ENCODE data around the gene STXBP6.
"Not testable (repeated sequence)": the region's sequence is repeated elsewhere in the genome, so short reads cannot be mapped to it uniquely, and the experiment has no call there.

Gene STXBP6

GRCh38 chr14:24806061-24806678 lies 243.8 kb downstream of the STXBP6 start:
- peaks cover 21% of the 10 kb centered on the region for H3K27me3 Mint-ChIP-seq
- DNase-seq (peak; percentile 27 to 32), ATAC-seq (no peak)
- H3K4me3 Mint-ChIP-seq, result no peak overlapping the region
- no peaks in the 10 kb centered on the region for H3K4me1 Mint-ChIP-seq
- no peak overlapping the region for H3K27ac Mint-ChIP-seq
- no peaks in the 10 kb centered on the region for H3K9me3 Mint-ChIP-seq

DNA sequence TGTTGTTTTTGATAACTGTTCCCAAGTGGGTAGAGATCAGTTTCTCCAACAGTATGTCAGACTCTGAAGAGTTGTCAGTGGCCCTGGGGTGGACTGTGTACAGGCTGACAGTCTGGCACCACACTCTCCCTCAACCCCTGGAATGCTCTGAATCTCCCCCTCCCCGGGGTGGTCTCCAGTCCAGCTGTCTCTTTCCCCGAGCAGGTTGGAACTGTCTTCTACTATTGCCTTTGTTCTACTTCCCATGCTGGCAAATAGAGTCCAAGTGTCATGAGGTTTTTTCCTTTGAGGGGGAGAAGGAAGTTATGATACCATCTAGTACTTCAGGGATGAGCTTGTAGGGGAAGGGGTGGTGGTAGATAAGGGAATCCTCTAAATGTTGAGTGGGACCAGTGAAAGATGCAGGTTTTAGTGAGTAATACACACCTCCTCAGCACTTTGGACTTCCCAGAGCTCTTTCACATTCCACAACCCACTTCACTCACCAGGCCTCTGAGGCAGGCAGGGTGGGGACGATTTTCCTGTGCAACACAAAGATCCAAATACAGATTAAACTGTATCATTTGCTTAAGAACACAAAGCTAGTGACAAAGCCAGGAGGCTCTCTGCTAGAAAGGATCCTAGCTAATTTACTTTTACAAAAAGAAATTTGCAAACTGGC lies 245.3 kb downstream of the STXBP6 start:
- Mint-ChIP-seq H3K4me1 (no peaks in the 10 kb centered on the region), H3K4me3 (no peak overlapping the region), H3K27ac (no peak overlapping the region), H3K27me3 (peaks cover 26% of the 10 kb centered on the region), H3K9me3 (no peaks in the 10 kb centered on the region)
- DNase-seq, result no peak
- ATAC-seq, result peak; percentile 40

DNA sequence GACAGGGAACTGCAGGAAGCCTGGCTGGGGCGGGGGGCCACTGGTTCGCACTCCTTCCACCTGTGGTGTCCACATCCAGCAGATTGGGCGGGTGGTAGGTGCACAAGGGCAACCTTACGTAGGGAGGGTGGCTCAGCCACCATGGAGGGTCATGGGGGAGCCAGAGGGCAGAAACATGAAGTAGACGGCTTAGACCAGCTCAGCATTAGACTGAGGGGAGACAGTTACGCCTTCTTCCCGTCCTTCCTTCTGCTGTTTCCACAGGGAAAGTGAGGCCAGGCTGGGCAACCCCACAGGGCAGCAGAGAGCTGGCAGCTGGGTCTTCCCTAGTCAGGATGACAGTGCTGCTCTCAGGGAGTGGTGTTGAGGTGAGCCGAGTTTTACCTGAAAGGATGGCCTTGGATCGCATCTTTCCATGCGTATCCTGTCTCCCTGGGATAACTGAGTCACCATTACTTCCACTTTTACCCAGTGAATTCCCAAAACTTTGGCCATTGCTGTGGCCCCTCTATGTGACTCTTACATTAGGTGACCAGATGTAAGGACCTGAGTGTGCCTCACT lies 245.9 kb downstream of the STXBP6 start:
- no peak for DNase-seq
- H3K9me3 Mint-ChIP-seq, result no peaks in the 10 kb centered on the region
- H3K4me3 Mint-ChIP-seq, result no peak overlapping the region
- peaks cover 23% of the 10 kb centered on the region for H3K27me3 Mint-ChIP-seq
- H3K27ac Mint-ChIP-seq, result no peak overlapping the region
- no peak for ATAC-seq
- peaks cover 4% of the 10 kb centered on the region for H3K4me1 Mint-ChIP-seq

GRCh38 chr14:24803426-24803825 lies 246.5 kb downstream of the STXBP6 start:
- H3K4me1 Mint-ChIP-seq, H3K27ac Mint-ChIP-seq, H3K9me3 Mint-ChIP-seq, ATAC-seq, DNase-seq, H3K4me3 Mint-ChIP-seq: not testable (repeated sequence)
- peaks cover 17% of the 10 kb centered on the region for H3K27me3 Mint-ChIP-seq

GRCh38 chr14:24802236-24802635 lies 247.7 kb downstream of the STXBP6 start:
- Mint-ChIP-seq H3K9me3 (peaks cover 0 to 3% of the 10 kb centered on the region in 2 donors), H3K4me3 (no peak overlapping the region), H3K4me1 (peaks cover 8% of the 10 kb centered on the region), H3K27ac (no peak overlapping the region), H3K27me3 (peaks cover 14% of the 10 kb centered on the region)
- ATAC-seq, result no peak
- DNase-seq, result no peak

DNA sequence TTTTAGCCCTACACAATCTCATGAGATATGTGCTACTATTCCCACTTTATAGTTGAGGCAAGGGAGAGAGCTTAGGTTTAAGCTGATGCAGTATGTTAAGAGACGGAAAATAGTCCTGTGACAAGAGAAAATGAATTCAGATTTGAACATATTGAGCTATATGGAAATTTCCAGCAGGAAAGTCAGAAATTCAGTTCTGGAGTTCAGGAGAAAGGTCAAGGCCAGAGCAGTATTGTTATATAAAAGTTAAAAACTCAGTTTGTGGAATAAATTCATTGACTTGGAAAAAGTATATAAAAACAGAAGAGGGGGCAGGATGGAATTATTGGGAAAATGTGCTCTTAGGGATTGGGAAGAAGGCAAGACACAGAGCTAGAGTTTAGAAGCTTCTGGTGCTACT lies 248.9 kb downstream of the STXBP6 start:
- Mint-ChIP-seq H3K27me3 (peaks cover 14% of the 10 kb centered on the region), H3K9me3 (peaks cover 0 to 5% of the 10 kb centered on the region in 2 donors), H3K27ac (peak overlapping the region in 1 of 2 donors; percentile 21), H3K4me3 (no peak overlapping the region), H3K4me1 (peaks cover 8% of the 10 kb centered on the region)
- ATAC-seq (no peak), DNase-seq (no peak)

DNA sequence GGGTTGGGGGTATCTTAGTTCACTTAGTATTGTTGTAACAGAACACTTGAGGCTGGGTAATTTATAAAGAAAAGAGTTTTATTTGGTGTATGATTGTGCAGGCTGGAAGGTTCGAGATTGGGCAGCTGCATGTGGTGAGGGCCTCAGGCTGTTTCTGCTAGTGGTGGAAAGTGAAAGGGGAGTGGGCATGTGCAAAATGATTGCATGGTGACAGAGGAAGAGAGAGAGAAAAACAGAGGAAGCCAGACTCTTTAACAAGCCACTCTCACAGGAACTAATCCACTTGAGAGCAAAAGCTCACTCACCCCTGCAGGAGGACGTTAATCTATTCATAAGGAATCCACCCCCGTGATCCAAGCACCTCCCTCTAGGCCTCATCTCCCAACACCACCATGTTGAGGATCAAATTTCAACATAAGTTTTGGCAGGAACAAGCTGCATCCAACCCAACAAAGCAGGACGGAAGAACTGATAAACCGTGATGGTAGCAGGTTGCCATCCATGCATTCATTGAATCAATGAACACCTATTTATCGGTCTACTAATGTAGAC lies 251.0 kb downstream of the STXBP6 start:
- DNase-seq (no peak), ATAC-seq (no peak)
- H3K27ac Mint-ChIP-seq, result no peak overlapping the region
- peaks cover 0 to 5% of the 10 kb centered on the region in 2 donors for H3K9me3 Mint-ChIP-seq
- H3K4me3 Mint-ChIP-seq, result no peak overlapping the region
- peaks cover 21% of the 10 kb centered on the region for H3K27me3 Mint-ChIP-seq
- H3K4me1 Mint-ChIP-seq, result peaks cover 8% of the 10 kb centered on the region

DNA sequence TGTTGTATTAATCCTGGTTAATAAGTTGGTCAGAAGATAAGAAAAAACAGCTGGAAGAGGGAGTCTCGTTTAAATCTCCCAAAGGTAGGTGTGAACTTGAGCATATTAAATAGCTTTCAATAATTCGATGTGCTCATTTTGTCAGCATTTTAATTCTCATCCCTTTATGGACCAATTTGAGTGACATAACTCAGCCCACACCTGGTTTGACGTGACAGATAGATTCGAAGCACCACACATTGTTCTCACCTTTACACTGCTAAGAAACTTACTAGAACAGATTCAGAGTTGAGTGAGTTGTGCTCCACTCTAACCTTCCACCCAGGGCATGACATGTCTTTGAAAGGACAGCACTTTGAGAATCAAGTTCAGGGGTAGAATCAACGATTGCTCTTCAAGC lies 254.5 kb downstream of the STXBP6 start:
- Mint-ChIP-seq H3K4me3 (no peak overlapping the region), H3K27ac (no peak overlapping the region), H3K27me3 (peaks cover 7% of the 10 kb centered on the region), H3K4me1 (peaks cover 8% of the 10 kb centered on the region), H3K9me3 (peaks cover 0 to 5% of the 10 kb centered on the region in 2 donors)
- DNase-seq (no peak), ATAC-seq (no peak)

- peaks cover 0 to 5% of the 10 kb centered on the region in 2 donors for H3K9me3 Mint-ChIP-seq
- no peak for ATAC-seq
Observed at GRCh38 chr14:24794644-24795305, 255.2 kb downstream of the STXBP6 start.

GRCh38 chr14:24790196-24790595 lies 259.8 kb downstream of the STXBP6 start:
- Mint-ChIP-seq H3K27me3 (peaks cover 12% of the 10 kb centered on the region), H3K4me1 (no peaks in the 10 kb centered on the region), H3K4me3 (no peak overlapping the region), H3K27ac (no peak overlapping the region), H3K9me3 (no peaks in the 10 kb centered on the region)
- ATAC-seq, result no peak
- no peak for DNase-seq

More at GRCh38 chr14:24794644-24795305, 255.2 kb downstream of the STXBP6 start:
- Mint-ChIP-seq H3K27me3 (peaks cover 7% of the 10 kb centered on the region), H3K4me3 (no peak overlapping the region), H3K4me1 (peaks cover 8% of the 10 kb centered on the region), H3K27ac (no peak overlapping the region)
- DNase-seq, result no peak

DNA sequence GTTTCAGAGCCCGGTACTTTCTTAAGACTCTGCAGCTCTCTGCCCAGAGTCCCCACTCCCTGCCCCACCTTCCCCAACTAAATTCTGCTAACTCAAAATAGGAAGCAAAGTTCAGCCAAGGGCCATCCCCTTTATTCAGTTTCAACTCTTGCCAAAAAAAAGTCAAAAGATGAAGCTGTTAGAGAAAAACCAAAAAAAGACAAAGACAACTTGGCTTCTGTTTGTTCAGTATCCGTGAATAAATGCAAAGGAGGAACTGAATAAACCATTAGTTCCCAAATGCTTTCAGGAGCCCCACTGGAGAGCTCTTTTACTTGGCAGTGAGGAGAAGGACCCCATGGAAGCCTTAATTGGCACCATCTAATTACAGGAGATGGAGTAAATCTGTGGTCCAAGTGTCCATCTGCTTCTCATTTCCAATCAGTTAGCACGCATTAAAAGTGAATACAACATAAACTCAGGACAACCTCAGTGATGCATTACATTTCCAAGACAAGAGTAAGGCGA lies 260.5 kb downstream of the STXBP6 start:
- no peak overlapping the region for H3K4me3 Mint-ChIP-seq
- no peaks in the 10 kb centered on the region for H3K9me3 Mint-ChIP-seq
- peaks cover 7% of the 10 kb centered on the region for H3K27me3 Mint-ChIP-seq
- no peak for ATAC-seq
- no peak for DNase-seq
- H3K27ac Mint-ChIP-seq, result no peak overlapping the region
- H3K4me1 Mint-ChIP-seq, result no peaks in the 10 kb centered on the region

DNA sequence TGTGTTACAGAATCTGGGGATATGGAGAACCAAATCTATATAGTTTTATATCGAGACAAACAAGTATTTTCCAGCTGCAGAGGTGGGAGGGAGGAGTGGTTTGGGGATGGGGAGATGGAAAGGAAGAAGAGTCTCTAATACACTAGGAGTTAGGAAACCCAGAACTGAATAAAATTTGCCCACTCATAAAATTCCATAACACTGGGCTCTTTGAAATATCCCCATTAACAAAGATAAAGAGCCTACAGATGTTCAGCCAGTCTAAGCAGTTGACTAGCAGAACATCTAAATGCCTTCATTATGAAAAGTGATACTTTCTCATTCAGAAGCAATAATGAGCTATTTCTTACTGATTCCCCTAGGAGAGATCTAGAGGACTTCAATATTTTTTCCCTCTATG lies 264.2 kb downstream of the STXBP6 start:
- no peak overlapping the region for H3K27ac Mint-ChIP-seq
- DNase-seq, result no peak
- peaks cover 7% of the 10 kb centered on the region for H3K27me3 Mint-ChIP-seq
- H3K9me3 Mint-ChIP-seq, result no peaks in the 10 kb centered on the region
- no peak overlapping the region for H3K4me3 Mint-ChIP-seq
- H3K4me1 Mint-ChIP-seq, result no peaks in the 10 kb centered on the region
- no peak for ATAC-seq

GRCh38 chr14:24784981-24785380 lies 265.0 kb downstream of the STXBP6 start:
- no peak for ATAC-seq
- Mint-ChIP-seq H3K9me3 (no peaks in the 10 kb centered on the region), H3K27ac (no peak overlapping the region), H3K4me1 (no peaks in the 10 kb centered on the region), H3K4me3 (no peak overlapping the region), H3K27me3 (peaks cover 7% of the 10 kb centered on the region)
- DNase-seq, result no peak

- Mint-ChIP-seq H3K27ac (no peak overlapping the region), H3K4me1 (no peaks in the 10 kb centered on the region), H3K27me3 (peaks cover 7% of the 10 kb centered on the region), H3K9me3 (no peaks in the 10 kb centered on the region), H3K4me3 (no peak overlapping the region)
- no peak for ATAC-seq
- DNase-seq, result no peak
Observed at GRCh38 chr14:24783791-24784190, 266.2 kb downstream of the STXBP6 start.

DNA sequence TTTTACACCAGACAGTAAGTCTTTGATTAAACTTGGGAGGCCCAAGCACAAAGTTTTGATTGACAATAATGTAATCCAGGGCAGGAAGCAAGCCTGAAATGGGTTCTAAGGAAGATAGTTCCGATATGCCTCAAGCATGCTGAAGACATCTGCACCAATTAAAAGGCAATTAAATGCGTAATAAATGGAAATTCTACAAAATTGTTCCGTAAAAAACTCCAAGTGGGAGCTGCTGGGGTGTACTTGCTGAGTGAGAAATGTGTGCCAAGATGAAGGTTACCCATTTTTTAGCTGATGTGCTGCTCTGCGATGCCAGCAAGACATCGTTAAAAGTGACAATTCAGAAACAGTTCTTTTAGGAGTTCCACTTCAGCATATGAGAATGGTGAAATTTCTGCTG lies 269.7 kb downstream of the STXBP6 start:
- no peaks in the 10 kb centered on the region for H3K27me3 Mint-ChIP-seq
- no peak overlapping the region for H3K4me3 Mint-ChIP-seq
- ATAC-seq, result no peak
- no peaks in the 10 kb centered on the region for H3K4me1 Mint-ChIP-seq
- no peak overlapping the region for H3K27ac Mint-ChIP-seq
- DNase-seq, result no peak
- no peaks in the 10 kb centered on the region for H3K9me3 Mint-ChIP-seq

- DNase-seq (no peak), ATAC-seq (no peak)
- peaks cover 14% of the 10 kb centered on the region for H3K27me3 Mint-ChIP-seq
- H3K9me3 Mint-ChIP-seq, result no peaks in the 10 kb centered on the region
- no peak overlapping the region for H3K4me3 Mint-ChIP-seq
- H3K27ac Mint-ChIP-seq, result no peak overlapping the region
- H3K4me1 Mint-ChIP-seq, result no peaks in the 10 kb centered on the region
Observed at GRCh38 chr14:24777678-24778077, 272.3 kb downstream of the STXBP6 start.

All from stimulated activated naive CD8-positive, alpha-beta T cell treated with anti-CD3 and anti-CD28 coated beads, Interleukin-15, amount 100 ng/mL, for 72 hours (primary cell).